Hematopoietic multipotent progenitor cell treated with erythropoietin and hydrocortisone succinate and interleukin-3 and kit ligand, for 15 days (in vitro differentiated cells): ENCODE results near the gene GSTT2.
A peak's percentile ranks its signal among the peaks of the same experiment; 100 is the strongest.
"Not testable (repeated sequence)": the region's sequence is repeated elsewhere in the genome, so short reads cannot be mapped to it uniquely, and the experiment has no call there.

Source experiments
- DNase-seq: peaks from one replicate; pipeline ENCODE4 v3.0.0-alpha.2; 2015; ENCODE audit warnings: low spot score

Gene GSTT2

DNA sequence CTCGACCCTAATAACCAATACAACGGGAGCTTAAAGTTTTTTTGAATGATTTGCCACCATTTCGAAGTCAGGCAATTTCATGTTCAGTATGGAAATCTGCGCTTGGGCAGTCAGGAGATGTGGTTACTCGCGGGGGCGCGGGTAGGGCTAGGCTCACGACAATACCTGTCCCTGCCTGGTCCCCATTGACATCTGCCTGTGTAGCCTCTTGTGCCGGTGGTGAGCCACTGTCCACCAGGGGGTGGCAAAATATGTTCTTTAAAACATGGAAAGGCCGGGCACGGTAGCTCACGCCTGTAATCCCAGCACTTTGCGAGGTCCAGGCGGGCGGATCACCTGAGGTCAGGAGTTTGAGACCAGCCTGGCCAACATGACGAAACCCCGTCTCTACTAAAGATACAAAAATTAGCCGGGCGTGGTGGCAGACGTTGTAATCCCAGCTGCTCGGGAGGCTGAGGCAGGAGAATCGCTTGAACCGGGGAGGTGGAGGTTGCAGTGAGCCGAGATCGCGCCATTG lies 5.0 kb upstream of the GSTT2 start:
- DNase-seq: not testable (repeated sequence)

DNA sequence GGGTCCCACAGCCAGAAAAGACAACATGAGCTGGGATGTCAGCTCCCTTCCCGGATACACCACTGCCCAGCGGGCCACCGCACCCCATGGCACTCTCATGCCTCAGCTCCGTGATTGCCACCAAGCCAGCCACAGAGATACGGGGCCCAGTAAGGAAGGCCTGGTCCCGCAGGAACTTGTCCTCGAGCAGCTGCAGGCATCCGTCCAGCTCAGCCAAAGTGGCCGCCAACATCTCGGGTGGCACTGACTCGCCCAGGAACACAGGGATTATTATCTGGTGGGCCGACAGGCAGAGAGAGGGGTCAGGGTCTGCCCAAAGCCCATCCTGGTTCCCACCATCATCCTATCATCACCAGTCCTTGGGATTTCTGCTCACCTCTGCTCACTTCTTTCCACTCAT lies 2.6 kb upstream of the GSTT2 start:
- not testable (repeated sequence) for DNase-seq

DNA sequence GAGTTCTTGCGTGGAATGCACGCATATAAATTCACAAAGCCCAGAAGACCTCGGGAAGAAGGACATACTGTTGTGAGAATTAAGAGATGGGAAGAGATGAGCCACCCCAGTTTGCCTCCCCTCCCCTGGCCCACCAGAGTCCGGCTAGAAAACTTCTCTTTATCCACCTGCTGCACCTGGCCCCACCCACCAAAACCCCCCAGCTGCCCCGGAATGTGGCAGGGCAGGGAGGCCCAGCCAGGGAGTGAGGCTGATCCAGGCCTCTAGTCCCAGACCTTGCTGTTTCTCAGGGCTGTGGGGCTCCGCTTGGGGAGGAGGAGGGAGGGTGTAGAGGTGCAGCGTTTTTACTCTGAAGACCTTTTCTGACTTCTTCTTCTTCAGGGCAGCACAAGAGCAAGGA lies 633 bp downstream of the GSTT2 start:
- DNase-seq: not testable (repeated sequence)

DNA sequence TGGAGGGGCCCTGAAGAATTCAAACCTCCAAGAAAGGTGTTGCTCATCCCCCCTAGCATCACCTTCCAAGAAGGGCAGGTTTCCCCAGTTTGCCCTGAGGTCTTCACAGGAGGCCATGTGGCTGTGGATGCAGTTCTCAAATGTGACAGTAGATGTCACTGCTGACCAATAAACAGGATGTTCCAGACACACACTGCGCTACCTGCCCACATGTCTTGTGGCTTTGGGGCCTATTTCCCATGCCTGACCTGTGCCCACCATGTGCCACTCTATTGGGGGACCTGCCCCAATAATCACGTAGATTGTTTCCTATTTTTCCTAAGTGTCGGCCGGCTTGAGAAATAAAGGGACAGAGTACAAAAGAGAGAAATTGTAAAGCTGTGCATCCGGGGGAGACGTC lies 4.5 kb downstream of the GSTT2 start:
- peak; percentile 81 for DNase-seq

DNA sequence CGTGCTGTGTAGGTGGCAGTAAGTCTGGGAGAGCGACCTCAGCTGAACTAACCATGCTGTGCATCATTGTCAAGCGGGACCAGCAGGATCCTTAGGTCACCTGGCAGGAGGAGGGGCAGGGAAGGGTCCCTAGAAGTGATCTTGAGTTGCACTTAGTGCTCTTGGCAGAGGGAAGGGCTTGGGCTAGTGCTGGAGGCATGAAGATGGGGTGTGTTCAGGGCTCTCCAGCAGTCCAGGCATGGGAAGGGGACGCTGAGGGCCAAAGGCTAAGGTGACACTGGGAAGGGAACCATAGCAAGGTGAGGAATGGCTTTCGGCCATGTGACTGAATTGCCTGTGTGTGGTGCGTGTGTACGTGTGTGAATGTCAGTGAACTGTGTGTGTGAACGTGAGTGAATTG lies 6.2 kb downstream of the GSTT2 start:
- DNase-seq: not testable (repeated sequence)

DNA sequence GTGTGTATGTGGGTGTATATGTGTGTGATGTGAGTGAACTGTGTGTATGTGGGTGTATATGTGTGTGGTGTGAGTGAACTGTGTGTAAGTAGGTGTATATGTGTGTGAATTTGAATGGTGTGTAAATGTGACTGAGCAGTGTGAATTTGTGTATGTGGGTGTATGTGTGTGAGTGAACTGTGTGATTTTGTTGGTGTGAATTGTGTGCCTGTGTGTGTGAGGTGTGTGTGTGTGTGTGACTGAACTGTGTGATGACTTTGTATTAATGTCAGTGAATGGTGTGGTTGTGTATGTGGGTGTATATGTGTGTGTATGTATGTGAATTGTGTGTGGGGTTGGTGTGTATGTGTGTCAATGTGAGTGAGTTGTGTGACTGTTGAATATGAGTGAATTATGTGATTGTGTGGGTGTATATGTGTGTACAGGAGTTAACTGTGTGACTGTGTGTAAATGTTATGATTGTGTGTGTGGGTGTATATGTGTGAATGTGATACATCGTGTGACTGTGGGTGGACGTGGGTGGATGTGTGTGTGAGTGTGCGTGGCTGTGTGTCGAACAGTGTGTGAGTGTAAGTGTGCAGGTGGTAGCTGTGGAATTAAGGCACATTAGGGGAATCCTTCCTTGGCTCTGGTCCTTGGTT lies 6.7 kb downstream of the GSTT2 start:
- not testable (repeated sequence) for DNase-seq

DNA sequence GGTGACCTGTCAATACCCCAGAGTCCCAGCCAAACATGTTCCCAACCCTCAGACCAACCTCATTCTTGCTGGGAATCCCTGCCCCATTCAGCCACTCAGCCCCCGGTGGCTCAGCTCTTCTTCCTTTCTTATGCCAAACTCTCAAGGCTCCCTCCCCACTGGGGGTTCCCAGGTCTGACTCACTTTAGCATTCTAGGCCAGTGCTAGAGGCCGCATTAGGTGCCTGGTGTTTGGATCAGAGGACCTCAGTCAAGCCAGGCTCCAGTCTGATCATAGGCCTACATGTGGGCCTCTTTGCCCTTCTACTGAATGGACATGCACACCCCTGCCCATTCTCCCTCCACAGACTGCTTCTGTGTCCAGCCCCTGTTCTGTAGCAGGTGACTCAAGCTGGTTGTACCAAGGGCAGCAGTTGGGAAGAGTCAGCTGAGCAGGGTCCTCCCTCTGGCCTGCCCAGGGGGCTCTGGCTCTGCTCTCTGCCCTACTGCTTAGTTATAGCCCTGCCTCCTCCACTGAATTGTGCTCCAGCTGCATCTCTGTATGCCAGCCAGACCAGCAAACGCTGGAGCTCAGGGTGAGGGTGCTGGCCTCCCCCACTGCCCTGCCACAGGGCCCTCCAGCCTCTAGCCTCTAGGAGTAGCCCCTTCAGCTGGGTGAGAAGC lies 9.8 kb downstream of the GSTT2 start:
- DNase-seq: peak; percentile 1

DNA sequence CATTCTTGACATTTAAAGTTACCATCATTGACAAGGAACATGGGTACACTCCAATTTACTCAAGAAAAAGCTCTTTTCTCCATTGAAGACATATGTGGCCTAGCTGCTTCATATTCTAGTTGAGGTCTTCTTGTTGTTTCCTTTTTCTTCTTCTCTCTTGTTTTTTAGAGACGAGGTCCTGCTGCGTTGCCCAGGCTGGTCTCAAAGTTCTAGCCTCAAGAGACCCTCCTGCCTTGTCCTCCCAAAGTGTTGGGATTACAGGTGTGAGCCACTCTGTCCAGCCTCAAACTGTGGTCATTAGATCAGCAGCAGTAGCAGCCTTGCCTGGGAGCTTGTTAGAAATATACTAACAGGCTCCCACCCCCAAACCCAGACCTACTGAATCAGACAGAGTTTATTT lies 13.1 kb downstream of the GSTT2 start:
- DNase-seq: not testable (repeated sequence)

DNA sequence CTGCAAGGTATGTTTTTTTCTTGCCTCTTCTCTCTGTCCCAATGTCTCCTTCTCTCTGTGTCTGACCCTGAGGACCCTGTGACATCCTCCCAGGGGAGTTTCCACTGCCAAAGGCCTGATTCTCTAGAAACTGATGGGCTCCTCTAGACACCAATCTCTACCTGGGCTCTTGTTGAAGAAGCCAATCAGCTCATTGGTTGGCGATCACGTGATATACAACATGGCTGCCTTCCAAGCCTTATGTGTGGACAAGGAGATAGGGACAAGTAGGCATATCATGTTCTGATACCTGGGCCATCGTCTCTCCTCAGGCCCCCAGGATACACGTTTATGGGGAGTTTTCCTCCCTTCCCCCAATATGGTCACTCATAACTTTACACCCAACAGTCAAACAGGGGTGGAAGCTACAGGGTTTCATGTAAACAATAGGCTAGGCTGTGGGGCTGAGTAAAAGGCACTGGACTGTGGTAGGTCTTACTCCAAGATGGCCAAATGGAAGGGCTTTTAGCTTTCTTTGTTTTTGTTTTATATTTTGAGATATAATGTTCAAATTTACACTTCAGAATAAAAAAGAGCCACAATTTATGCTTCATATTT lies 13.7 kb downstream of the GSTT2 start:
- DNase-seq: peak; percentile 52

DNA sequence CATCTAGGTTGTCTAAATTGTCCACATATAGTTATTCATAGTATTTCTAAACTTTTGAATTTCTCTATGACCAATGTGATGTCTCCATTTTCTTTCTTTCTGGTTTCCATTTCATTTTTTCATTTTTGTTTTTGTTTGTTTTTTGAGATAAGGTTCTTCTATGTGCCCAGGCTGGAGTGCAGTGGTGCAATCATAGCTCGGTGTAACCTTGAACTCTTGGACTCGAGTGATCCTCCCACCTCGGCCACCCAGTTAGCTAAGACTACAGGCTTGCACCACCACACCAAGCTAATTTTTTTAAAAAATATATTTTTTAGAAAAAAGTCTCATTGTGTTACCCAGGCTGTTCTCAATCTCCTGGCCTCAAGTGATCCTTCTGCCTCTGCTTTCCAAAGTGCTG lies 17.2 kb downstream of the GSTT2 start:
- no peak for DNase-seq

DNA sequence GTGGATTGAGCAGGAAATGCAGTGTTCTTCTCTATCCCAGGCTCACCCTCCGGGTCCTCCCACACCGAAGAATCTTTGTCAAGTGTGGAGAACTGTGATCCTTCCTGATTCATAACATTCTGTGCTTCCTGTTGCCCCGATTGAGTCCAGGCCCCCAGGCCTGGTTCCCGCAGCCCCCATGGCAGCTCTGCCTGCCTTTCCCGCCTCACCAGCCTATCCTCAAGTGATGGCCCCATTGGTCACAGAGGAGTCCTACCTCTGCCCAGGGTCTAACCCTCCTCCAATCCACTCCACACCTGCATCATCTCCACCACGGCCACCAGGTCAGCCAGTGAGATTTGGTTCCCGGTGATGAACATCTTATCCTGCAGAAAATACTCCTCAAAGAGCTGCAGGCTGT lies 19.8 kb downstream of the GSTT2 start:
- not testable (repeated sequence) for DNase-seq

DNA sequence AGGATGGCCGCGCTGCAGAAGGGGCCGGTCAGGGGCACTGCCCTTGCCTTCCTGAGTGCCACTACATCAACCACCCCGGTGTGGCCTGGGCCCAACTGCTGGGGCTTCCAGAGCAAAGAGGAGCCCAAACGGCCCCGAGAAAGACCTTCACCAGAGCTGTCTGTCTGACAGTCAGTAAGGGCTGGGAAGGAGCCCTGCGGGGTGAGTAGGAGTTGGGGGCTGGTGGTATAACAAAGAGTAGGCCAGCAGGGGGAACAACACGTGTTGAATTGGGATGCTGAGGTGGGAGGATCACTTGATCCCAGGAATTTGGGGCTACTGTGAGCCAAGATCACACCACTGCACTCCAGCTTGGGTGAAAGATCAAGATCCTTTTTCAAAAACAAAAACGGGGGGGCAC lies 21.4 kb downstream of the GSTT2 start:
- DNase-seq: no peak

DNA sequence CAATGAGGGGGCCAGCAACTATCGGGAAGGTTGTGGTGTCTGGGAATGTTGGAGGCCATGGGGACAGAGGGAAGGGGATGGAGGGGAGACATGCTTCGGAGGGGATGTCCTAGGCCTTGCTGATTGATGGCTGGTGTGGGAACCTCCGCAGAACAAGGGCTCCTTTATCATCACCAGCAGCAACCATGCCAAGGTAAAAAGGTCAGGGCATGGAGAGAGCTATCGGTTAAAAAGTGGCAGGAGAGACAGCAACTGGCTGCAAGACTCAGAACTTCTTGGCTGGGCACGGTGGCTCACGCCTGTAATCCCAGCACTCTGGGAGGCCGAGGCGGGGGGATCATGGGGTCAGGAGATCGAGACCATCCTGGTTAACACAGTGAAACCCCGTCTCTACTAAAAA lies 22.3 kb downstream of the GSTT2 start:
- DNase-seq: no peak

DNA sequence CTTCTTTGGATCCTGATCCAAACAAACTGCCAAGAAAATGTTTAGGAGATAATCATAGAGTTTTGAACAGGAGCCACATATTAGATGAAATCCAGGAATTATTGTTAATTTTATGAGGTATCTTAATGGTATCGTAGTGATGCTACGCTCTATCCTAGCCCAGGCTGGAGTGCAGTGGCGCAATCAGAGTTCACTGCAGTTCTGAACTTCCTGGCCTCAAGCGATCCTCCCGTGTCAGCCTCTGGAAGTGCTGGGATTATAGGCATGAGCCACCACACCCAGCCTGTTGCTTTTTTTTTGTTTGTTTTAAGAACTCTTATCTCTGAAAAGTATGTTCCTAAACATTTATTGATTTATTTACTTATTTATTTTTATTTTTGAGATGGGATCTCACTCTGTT lies 22.9 kb downstream of the GSTT2 start:
- DNase-seq: no peak

DNA sequence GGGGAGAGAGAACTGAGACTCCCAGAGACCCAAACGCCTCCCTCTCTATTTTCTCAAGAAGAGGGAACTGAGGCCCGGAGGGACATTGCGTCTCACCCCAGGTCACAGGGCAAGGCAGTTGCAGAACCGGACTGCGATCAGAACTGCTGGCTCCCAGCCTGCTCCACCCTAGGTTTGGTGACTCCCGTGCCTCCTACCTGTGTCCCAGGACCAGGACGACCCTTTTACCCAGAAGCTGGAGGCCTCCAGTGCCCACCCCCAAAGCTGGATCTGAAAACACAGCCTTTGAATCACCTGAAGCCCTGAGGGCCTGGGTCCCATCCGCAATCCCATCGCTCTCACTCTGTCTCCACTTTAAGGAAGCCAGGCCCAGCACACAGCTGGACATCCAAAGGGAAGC lies 24.0 kb downstream of the GSTT2 start:
- DNase-seq: no peak

DNA sequence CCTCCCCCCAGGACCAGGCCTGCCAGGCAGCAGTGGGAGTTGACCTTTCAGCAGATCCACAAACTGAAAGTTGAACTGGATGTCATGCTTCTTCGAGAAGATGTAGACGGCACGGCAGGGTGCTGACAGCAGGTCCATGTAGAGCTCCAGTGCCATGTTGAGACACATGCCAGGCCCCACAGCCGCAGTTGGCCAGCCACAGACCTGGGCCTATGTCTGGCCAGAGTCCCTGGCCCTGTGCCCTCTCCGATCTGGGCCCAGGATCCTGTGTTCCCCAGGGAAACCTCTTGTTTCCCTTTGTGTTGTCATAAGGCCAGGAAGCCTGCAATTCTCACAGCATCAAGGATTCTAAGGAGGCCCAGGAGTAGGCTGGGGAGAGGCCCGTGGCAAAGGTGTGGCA lies 25.3 kb downstream of the GSTT2 start, which contains the start of gene GSTT4:
Gene GSTT4, minus strand, starts transcription at position 253 of the 400 bp plus-strand sequence. Its CDS starts 97 bp downstream, at position 156.
- DNase-seq: no peak

DNA sequence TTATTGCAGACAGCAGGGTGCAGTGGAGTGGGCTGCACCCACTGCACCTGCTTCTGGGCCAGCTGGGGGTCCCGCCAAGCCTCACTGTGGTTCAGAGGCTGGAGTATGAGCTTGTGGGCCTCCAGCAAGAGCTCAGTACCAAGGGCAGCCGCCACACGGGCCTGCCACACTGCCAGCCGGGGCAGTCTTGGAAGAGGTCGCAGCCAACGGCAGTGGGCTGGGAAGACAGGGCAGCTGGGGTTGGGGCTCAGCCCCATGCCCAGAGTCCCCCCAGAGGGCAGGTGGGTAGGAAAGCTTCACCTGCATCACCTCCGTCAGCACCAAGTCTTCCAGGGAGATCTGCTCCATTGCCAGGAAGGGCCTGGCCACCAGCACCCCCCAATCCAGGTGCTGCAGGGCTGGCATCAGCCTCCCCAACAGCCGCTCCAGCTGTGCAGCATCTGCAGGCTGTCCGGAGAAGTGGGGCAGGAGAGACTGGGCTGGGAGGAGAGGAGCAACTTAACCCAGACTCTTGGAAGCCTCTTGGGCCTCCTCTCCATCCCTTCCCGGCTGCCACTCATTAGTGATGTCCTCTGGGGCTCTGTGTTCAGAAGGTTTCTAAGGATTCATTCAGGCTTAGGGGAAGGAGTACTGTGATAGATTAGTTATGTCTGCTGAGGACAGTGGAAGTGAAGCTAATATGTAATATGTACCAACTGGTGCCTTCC lies 26.4 kb downstream of the GSTT2 start:
- no peak for DNase-seq

DNA sequence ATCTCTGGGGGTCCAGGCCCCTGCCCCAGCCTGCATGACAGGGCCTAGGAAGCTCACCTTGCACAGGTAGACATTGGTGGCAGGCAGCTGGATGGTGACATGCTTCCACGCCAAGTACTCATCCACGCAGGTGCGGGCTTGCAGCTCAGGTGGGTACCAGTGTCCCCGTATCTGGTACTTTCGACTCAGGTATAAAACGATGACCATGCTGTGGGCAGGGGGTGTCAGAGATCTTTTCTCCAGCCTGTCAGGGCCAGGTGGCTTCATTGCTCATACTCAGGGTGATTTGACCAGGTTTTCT lies 26.9 kb downstream of the GSTT2 start:
- no peak for DNase-seq

DNA sequence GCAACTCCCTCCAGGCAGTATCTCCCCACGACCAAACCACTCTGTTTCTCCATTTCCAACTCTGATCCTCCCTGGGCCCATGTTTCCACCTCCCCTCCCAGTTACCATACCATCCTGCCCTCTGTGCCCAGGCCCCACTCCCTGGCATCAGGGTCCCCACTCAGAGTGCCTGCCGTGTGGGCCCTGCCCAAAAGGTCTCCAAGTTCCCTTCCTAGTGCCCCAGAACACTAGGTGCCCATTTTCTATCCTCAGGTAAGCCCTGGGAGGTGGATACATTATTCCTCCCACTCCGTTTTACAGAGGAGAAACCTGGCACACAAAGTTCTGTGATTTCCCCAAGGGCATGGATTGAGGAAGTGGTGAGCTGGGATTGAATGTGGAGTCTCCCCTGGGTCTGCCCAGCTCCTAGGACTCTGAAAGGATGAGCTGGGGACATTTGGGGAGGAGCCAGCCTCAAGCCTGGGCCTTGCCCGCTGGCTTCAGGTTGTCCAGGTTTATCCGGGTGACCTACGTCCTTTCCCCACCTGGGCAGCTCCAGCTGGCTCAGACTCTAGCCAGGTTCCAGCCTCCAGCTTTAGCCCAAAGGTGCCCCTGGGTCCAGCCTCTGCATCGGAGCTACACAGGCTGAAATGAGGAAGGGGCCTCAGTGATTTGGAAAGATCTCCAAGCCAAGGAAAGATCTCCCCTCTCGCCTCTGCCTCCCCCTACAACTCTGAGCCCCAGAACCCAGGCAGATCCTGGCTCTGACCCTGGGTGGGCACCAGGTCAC lies 27.5 kb downstream of the GSTT2 start:
- no peak for DNase-seq

DNA sequence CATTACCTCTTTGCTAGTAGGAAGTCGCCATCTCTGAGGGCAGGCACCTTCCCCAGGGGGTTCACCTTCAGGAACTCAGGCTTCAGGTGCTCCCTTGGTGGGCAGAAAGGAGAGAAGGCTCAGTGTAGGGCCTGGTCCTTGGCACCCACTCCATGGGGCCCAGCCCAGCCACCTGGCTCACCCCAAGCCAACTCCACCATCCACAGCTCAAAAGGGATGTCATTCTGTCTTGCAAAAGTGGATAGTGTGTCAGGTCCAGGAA lies 28.0 kb downstream of the GSTT2 start:
- no peak for DNase-seq

DNA sequence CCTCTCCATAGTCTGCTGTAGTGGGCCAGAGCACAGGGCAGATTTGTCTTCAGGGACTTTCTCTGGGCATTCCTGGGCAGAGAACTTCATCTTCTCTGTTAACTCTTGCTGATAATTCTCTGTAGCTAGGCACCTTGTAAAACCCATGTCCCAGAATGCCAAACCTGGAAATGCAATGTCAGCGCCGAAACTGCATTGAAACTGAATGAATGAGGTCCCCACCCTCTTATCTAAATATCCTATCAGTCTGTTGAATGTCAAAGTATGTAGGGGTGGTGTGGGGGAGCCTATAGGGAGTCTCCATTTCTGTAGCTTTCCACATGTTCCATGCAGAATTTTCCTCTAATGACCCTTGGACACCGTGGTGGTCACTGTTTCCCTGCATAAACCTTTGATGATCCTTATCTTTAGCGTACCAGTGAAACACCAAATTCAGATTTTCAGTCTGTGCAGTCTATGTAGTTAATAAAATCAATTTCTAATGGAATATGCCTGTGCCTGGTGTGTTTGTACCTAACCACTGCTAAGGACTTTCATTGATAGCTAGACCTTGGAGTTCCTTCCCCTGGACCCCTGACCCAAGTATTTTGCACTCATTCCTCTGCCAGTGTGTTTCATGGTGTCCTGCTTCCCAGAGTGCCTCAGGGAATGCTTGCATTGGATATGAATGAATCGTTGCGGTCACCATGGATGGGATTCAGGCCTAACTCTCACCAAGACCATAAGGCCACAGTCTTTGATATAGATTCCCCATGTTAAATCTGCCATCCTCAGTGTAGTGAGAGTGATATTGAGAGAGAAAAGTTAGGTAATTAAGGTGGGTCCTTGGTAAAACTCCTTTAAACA lies 28.7 kb downstream of the GSTT2 start:
- no peak for DNase-seq
